Adipocyte (in vitro differentiated cells): Measurements from ENCODE around the gene COX10.
"Not testable (repeated sequence)": the region's sequence is repeated elsewhere in the genome, so short reads cannot be mapped to it uniquely, and the experiment has no call there.

Experiments used
- DNase-seq: peaks from one replicate; pipeline ENCODE4 v3.0.0-alpha.2; 2015; ENCODE audit warnings: low read depth
- H3K27me3 ChIP-seq: replicated peaks from 2 replicates; pipeline ENCODE4 v1.7.0; 2013; ENCODE audit warnings: mild to moderate bottlenecking, low read length, moderate library complexity; ENCODE audit not compliant: control insufficient read depth, insufficient read depth
- H3K36me3 ChIP-seq: 2 replicates; pipeline ENCODE4 v1.7.0; 2013; ENCODE audit warnings: low read length, mild to moderate bottlenecking, moderate library complexity; ENCODE audit not compliant: control insufficient read depth, insufficient read depth, severe bottlenecking
- H3K4me1 ChIP-seq: 2 replicates; pipeline ENCODE4 v1.7.0; 2013; ENCODE audit warnings: mild to moderate bottlenecking, low read length, moderate library complexity; ENCODE audit not compliant: control insufficient read depth, insufficient read depth
- H3K4me3 ChIP-seq: 2 replicates; pipeline ENCODE4 v1.7.0; 2013; ENCODE audit warnings: mild to moderate bottlenecking, low read length, moderate library complexity
- H3K9ac ChIP-seq: 2 replicates; pipeline ENCODE4 v1.7.0; 2013; ENCODE audit warnings: mild to moderate bottlenecking, low read length, moderate library complexity
- H3K9me3 ChIP-seq: 2 replicates; pipeline ENCODE4 v1.7.0; 2013; ENCODE audit warnings: mild to moderate bottlenecking, low read length, moderate library complexity; ENCODE audit not compliant: control insufficient read depth

Gene COX10

DNA sequence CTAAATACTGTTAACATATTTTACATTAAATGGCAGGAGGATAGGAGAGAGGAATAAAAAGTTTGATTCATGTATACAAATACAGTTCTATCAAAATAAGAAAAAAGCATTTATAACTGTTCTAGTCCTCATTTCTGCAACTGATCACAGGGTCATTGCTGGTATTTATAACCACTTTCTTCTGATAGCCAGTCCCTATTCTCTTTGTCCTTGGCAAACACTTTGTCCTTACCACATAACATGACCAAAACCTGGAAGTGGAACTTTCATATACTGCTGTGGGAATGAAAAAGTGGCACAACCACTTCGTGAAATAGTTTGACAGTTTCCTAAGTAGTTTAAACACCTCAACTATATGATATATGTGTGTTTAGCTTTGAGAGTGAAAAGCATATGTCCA, 84.1 kb downstream of the COX10 start:
- Histone ChIP-seq H3K4me1 (no peaks in the 10 kb centered on the region), H3K9ac (no peak overlapping the region), H3K36me3 (no peaks in the 10 kb centered on the region), H3K27me3 (no peaks in the 10 kb centered on the region), H3K4me3 (no peak overlapping the region), H3K9me3 (no peaks in the 10 kb centered on the region)
- DNase-seq = no peak

DNA sequence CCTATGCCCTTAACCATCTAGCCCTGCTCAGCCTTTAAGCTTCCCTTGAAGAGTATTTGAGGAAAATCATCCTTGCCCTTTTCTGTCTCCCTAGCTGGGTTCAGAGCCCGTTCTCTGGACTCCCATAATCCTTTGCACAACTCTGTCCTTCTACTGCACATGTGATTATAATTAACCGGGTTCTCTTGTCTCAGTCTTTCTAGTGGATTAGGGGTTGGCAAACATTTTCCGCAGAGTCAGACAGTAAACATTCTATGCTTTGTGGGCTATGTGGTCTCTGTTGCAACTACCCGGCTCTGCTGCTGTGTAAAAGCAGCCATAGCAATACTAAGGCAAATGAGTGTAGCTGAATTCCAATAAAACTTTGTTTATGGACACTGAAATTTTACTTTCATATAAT, 87.4 kb downstream of the COX10 start:
- Histone ChIP-seq H3K9ac (no peak overlapping the region), H3K4me1 (no peaks in the 10 kb centered on the region), H3K4me3 (no peak overlapping the region), H3K36me3 (peaks cover 5% of the 10 kb centered on the region), H3K27me3 (no peaks in the 10 kb centered on the region), H3K9me3 (no peaks in the 10 kb centered on the region)
- peak; percentile 83 for DNase-seq

DNA sequence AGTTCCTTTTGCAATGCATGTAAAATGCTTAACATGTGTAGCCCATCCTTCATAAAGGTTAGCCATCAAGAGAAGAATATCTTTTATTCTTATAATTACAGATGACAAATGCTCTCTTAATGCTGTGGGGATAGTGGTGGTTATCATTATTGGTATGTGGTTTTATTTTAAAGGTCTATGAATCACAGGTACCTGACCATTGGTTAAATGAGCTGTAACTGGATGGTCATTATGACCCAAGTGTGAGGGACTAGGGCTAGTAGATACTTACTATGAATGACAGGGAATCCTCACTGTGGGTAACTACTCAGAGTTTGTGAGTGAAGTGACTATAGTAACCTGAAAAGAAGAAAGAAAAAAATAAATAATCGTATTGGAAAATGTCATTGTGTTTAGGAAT, 88.5 kb downstream of the COX10 start:
- H3K36me3 ChIP-seq = peaks cover 5% of the 10 kb centered on the region
- H3K9ac ChIP-seq = no peak overlapping the region
- H3K4me1 ChIP-seq = no peaks in the 10 kb centered on the region
- H3K27me3 ChIP-seq = no peaks in the 10 kb centered on the region
- H3K9me3 ChIP-seq = no peaks in the 10 kb centered on the region
- H3K4me3 ChIP-seq = no peak overlapping the region
- DNase-seq = no peak

DNA sequence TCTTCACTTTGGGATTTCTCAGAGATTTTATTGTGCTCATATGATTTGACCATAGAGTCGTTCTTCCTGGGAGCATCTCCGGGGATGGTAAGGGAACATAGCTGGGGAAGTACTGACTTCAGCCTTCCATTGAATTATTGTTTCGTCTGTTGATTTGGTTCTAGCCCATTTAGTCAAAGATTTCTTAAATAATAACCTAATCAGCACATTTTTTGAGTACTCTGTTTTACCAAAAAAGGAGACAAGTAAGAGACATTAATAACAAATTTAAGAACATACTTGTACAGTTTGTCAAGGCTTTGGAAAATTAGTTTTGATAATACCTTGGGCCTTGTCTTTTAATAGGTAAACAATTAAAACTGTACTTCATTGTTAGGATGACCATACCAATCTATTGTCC, 89.4 kb downstream of the COX10 start:
- DNase-seq = no peak
- no peaks in the 10 kb centered on the region for H3K27me3 ChIP-seq
- H3K9ac ChIP-seq = no peak overlapping the region
- H3K9me3 ChIP-seq = no peaks in the 10 kb centered on the region
- no peaks in the 10 kb centered on the region for H3K4me1 ChIP-seq
- H3K4me3 ChIP-seq = no peak overlapping the region
- H3K36me3 ChIP-seq = peaks cover 5% of the 10 kb centered on the region

DNA sequence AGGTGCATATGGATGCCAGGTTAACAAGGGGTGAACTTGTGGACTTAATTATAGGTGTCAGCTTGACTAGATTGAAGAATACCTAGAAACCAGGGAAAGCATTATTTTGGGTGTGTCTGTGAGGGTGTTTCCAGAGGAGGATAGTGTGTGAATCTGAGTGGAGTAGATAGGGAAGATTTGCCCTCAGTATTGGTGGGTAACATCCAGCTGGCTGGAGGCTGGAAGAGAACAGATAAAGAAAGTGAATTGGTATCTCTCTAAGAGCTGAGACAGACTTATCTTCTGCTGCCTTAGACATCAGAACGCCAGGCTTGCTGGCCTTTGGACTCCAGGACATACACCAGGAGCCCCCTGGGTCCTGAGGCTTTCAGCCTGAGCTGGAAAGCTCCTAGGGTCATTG, 92.1 kb downstream of the COX10 start:
- no peaks in the 10 kb centered on the region for H3K4me1 ChIP-seq
- H3K27me3 ChIP-seq = no peaks in the 10 kb centered on the region
- H3K9me3 ChIP-seq = no peaks in the 10 kb centered on the region
- H3K4me3 ChIP-seq = no peak overlapping the region
- H3K9ac ChIP-seq = no peak overlapping the region
- no peak for DNase-seq
- H3K36me3 ChIP-seq = peaks cover 5% of the 10 kb centered on the region

DNA sequence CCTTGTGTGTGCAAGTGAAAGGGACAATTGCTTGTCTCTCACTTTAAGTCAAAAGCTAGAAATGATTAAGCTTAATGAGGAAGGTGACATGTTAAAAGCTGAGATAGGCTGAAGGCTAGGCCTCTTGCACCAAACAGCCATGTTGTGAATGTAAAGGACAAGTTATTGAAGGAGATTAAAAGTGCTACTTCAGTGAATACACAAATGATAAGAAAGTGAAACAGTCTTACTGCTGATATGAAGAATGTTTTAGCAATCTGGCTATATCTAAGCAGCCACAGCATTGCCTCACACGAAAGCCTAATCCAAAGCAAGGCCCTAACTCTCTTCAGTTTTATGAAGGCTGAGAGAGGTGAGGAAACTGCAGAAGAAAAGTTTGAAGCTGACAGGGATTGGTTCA, 96.3 kb downstream of the COX10 start:
- Histone ChIP-seq H3K4me3 (no peak overlapping the region), H3K27me3 (no peaks in the 10 kb centered on the region), H3K36me3 (peaks cover 6% of the 10 kb centered on the region), H3K9me3 (peaks cover 15% of the 10 kb centered on the region), H3K9ac (no peak overlapping the region), H3K4me1 (no peaks in the 10 kb centered on the region)
- no peak for DNase-seq

DNA sequence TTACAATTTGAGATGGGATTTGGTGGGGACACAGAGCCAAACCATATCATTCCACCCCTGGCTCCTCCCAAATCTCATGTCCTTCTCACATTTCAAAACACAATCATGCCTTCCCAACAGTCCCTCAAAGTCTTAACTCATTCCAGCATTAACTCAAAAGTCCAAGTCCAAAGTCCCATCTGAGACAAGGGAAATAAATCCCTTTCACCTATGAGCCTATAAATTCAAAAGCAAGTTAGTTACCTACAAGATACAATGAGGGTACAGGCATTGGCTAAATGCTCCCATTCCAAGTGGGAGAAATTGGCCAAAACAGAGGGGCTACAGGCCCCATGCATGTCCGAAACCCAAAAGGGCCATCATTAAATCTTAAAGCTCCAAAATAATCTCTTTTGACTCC, 98.5 kb downstream of the COX10 start:
- DNase-seq, H3K4me3 ChIP-seq, H3K36me3 ChIP-seq, H3K4me1 ChIP-seq, H3K27me3 ChIP-seq, H3K9ac ChIP-seq: not testable (repeated sequence)
- peaks cover 15% of the 10 kb centered on the region for H3K9me3 ChIP-seq

DNA sequence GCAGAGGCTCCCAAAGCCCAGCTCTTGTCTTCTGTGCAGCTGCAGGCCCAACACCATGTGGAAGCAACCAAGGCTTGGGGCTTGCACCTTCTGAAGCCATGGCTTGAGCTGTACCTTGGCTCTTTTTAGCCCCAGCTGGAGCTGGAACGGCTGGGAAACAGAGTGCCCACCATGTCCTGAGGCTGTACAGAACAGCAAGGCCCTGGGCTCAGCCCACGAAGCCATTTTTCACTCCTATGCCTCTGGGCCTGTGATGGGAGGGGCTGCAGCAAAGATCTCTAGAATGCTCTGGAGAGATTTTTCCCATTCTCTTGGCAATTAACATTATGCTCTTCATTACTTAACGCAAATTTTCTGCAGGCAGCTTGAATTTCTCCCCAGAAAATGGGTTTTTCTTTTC, 99.3 kb downstream of the COX10 start:
- Histone ChIP-seq H3K4me3 (no peak overlapping the region), H3K9me3 (peaks cover 15% of the 10 kb centered on the region), H3K27me3 (no peaks in the 10 kb centered on the region), H3K9ac (no peak overlapping the region), H3K4me1 (no peaks in the 10 kb centered on the region), H3K36me3 (peaks cover 4% of the 10 kb centered on the region)
- DNase-seq = no peak

DNA sequence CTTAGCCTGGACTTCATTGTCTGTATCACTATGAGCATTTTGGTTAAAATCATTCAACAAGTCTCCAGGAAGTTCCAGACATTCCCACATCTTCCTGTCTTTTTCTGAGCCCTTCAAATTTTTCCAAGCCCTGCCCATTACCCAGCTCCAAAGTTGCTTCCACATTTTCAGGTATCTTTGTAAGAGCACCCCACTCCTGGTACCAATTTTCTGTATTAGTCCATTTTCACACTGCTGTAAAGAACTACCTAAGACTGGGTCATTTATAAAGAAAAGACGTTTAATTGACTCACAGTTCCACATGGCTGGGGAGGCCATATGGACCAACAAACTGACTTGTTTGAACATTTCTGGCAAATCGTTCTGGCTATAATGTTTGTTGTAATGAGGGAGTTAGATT, 100.0 kb downstream of the COX10 start:
- no peak overlapping the region for H3K9ac ChIP-seq
- no peak for DNase-seq
- no peaks in the 10 kb centered on the region for H3K4me1 ChIP-seq
- peaks cover 15% of the 10 kb centered on the region for H3K9me3 ChIP-seq
- H3K4me3 ChIP-seq = no peak overlapping the region
- H3K36me3 ChIP-seq = peaks cover 4% of the 10 kb centered on the region
- no peaks in the 10 kb centered on the region for H3K27me3 ChIP-seq

DNA sequence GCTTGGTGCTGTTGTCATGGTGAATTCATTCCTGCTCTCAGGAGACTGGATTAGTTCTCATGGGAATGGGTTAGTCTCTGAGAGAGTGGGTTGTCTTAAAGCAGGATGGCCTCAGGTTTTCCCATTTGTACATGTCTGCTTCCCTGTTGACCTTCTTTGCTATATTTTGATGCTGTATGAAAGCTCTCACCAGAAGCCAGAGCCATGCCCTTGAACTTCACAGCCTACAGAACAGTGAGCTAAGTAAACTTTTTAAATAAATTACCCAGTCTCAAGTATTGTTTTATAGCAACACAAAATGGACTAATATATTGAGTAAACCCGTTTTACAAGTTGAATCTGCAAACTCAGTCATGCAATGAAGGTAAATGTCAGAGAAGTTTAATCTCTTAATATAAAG, 100.6 kb downstream of the COX10 start:
- Histone ChIP-seq H3K27me3 (no peaks in the 10 kb centered on the region), H3K36me3 (peaks cover 4% of the 10 kb centered on the region), H3K4me3 (no peak overlapping the region), H3K9me3 (peaks cover 15% of the 10 kb centered on the region), H3K4me1 (no peaks in the 10 kb centered on the region), H3K9ac (no peak overlapping the region)
- DNase-seq = no peak

DNA sequence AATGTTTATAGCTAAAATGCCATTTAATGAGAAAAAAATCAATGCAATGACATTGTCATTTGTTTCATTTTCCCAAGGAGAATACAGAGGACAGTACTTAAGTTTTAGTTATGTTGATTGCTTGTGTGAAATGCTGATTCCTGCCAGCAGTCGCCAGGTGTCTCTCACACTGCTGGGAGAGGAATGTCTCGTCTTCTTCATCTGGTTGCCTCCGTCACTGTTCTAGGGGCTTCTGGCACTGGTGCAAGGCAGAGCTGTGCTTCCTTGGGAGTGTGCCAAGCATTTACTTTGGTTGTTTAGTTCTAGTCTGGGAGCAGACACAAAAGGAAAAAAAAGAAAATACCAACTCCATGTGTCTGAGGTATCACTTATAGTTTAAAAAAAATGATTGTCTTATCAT, 107.7 kb downstream of the COX10 start:
- not testable (repeated sequence) for DNase-seq, H3K27me3 ChIP-seq, H3K9ac ChIP-seq, H3K36me3 ChIP-seq, H3K4me1 ChIP-seq, H3K9me3 ChIP-seq, H3K4me3 ChIP-seq

DNA sequence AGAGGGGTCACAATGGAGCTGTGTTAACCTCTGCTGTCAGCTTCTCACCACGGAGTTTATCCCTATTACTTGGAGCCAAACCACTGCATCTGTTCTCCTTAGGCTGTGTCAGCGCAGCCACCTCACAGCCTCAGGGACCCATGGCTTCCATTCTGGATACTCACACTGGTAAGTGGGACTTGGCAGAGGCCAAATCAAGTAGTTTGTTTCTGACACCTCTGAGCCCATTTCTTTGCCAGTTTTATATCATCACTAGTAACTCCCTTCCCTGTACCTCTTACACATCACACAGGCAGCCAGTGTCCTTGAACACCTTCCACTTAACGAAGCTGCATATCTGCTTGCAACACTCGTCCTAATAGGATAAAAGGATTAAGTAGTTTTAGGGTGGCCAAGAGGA, 108.5 kb downstream of the COX10 start:
- not testable (repeated sequence) for H3K4me1 ChIP-seq, H3K9ac ChIP-seq, H3K4me3 ChIP-seq, DNase-seq, H3K9me3 ChIP-seq, H3K27me3 ChIP-seq, H3K36me3 ChIP-seq
